GM19463 (cell line): ENCODE data around the gene AMOTL1.
"Not testable (repeated sequence)": the region's sequence is repeated elsewhere in the genome, so short reads cannot be mapped to it uniquely, and the experiment has no call there.

Experiments used
- ATAC-seq: cut with Tn5 transposase; IDR thresholded peaks from one replicate; pipeline ENCODE4 v1.9.1; 2021; ENCODE audit warnings: mild to moderate bottlenecking, moderate library complexity; ENCODE audit not compliant: unreplicated experiment

AMOTL1 gene

DNA sequence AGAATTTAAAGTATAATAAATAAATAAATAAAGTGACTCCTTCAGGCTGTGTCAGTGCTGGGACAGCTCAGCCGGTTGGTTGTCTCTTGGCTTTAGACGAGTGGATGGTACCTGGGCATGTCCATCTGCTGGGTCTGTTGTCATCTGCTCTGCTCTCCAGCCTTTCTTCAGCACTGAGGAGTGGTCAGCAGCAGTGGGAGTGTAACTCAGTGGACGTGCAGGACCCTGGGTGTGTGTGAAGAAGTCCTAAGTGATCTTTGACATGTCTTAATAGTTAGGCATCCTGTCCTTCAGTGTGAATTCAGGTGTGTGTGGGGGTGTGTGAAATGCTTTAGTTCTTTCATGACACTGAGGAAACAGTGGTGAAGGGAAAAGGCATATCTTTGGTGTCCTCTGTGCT is 24.3 kb downstream of the AMOTL1 start:
- ATAC-seq = no peak

DNA sequence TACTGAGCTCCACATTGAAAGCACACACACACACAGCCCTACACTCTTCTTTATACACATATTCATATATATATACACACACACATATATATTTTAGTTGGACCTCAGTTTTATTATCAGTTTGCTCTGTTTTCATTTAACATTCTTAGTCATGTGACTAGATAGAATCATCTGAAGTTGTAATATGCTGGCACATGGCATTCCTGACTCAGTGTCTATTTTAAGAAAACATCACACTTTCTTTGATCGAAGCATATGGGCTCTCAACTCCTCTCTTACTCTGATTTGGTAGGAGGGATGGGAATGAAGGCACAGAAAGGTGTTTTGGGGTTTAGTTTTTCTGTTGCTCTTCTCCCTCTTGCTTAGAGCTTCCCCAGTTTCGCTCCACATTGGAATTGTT is 24.8 kb downstream of the AMOTL1 start:
- ATAC-seq = no peak

DNA sequence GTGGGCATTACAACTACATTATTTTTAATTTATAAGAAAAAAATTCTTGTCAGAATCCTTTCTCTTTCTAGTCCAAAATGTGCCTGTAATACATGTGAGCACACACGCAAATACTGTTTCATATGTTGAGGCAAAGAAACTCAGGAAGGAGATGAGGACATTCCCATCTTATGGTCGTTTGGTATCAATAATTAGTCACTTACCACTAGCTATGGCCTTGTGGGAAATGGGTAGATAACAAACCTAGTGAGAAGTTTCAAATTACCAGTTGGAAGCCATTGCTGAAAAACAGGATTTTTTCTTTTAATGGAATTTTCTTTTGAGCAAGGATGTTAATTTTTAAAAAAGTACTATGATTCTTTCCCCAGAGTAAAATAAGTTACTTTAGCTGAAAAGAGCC is 25.7 kb downstream of the AMOTL1 start:
- no peak for ATAC-seq

DNA sequence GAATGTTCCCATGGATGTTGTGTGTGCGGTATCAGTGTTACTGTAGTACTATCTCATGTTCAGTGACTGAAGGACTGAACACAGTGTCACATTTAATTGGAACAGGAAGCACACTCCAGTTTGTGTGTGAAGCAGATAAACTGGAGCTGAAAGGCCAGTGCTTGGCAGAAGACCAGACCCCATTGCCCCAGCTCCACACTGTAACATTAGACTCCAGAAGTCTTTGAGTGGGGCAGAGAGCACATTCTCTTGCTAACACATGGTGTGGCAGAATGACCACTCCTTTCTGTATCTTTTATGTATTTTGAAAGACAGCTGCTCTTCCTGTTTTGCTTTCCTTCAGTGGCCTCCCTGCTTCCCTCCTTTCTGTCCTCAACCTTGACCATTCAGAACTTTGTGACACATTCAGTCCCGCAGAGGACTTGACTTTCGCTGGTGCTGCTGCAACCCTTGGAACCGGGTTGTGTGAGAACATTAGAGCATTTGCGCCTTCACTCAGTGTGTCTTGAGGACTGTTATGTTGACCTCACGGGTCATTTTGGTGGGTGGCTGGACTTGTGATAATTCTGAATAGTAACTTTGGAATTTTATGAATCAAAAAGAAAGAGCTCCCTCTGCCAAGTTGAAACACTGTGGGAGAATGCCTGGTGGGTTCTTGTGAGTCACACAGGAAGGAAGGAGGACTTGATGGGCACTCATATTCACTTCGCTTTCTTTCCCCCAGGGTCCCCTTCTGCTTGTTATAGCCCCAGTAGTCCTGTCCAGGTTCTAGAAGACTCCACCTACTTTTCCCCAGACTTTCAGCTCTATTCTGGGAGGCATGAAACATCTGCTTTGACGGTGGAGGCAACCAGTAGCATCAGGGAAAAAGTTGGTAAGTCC is 26.4 kb downstream of the AMOTL1 start:
- no peak for ATAC-seq

DNA sequence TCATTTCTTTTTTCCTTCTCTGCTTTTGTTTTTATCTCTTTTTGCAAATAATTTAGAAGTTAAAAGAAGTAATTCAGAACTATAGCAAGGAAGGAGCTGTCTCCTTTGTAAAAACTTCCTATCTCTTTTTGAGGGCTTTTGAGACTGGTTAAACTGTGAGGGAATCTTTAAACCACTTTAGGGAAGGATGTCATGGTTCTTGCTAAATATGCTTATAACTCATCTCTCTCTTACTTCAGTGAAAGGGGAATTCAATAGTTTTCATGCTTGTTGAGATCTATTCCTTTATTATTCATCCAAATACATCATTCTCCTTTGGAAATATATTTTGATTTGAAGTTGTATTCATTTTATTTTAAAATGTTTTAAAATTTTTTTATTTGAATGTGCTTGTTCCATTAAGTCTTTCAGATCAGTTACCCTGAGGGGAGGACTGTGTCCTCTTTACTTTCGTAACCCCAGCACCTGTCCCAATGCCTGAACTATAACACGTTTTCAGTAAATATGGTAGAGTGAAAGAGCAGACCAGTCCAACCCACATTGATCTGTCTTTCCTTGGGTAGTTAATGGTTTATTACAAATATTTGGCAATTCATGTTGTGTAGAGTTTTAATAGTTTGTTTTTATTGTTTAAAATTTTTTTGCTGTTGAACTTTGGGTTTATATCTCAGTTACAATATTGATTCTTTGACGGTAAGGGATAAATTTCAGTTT is 27.5 kb downstream of the AMOTL1 start:
- ATAC-seq = no peak

DNA sequence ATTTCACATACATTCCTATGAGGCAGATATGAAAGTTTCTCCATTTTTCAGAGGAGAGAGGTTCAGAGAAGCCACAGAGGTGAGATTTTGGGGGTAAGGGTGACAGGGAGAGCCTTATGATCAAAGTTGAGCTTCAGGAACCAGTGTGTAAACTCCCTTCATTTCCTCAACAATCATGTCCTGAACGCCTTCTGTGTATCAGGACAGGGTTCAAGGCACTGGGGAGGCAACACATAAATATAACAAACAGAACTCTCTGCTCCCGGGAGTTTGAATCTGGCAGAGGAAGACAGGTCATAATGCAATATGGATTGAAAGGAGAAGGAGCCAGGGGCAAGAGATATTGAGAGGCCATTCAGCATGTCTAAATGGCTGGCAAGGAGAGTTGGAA is 28.0 kb downstream of the AMOTL1 start:
- ATAC-seq = no peak

DNA sequence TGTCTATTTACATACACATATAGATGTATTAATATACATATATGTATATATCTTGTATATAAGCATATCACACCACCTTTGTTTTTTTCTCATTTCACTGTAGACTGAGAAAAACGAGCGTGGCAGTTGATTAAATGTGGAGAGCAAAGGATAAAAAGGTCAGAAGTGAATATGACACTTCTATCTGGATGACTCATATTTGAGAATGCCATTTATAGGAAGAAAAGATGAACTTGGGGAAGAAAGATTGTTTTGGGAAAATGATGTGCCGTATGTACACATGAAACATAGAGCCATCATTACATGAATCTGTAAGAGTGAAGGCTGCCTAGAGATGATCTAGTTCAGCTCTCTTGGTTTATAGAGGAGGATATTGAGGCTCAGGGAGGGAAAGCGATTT is 28.7 kb downstream of the AMOTL1 start:
- no peak for ATAC-seq

DNA sequence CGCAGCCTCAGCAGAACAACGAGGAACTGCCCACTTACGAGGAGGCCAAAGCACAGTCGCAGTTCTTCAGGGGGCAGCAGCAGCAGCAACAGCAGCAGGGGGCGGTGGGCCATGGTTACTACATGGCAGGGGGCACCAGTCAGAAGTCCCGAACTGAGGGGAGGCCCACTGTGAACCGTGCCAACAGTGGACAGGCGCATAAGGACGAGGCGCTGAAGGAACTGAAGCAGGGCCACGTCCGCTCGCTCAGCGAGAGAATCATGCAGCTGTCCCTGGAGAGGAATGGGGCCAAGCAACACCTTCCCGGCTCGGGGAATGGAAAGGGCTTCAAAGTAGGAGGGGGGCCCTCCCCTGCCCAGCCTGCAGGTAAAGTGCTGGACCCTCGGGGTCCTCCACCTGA is 31.6 kb downstream of the AMOTL1 start:
- ATAC-seq = no peak

DNA sequence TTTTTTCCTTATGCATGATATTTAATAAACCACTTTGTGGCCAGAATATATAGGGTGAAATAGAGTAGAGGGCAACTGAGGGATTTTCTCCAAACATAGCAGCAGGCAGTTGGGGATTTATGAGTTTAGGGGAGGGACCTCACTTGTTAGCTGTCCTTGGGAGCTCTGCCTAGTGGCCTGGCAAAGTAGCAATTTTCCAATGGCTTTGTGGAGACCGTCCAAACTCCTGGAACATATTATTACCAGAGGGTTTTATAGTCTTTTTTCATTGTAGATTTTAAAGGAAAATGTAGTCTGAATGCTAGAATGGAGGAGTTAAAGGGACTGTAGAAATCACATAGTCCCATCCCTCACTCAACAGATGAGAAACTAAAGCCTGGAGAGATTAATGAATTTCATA is 32.3 kb downstream of the AMOTL1 start:
- ATAC-seq = no peak

DNA sequence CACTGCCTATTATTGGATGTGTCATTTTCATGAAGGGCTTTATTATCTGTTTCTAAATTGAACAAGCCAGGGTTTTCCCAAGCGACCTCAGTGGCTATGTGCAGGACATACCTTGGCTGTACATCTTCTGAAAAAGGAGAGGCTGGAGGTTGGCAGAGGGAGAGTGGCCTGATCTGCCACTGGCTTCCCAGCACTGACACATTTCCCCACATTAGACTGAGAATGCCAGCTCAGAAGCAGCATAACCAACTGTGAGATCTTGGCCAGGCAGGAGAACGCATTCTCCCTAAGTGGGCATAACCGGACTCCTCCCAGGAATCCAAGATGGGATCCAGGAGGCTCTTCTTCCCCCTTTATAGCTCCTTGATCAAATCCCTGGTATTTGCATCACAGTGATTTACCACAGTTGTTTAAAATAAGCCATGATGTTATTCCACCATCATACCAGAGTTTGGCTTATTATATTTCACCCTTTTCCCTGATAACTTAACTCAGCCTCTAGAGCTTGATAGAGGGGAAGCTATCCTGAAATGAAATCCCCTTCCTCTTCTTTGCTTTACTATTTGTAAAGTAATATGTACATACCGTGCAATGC is 33.8 kb downstream of the AMOTL1 start:
- ATAC-seq = no peak

DNA sequence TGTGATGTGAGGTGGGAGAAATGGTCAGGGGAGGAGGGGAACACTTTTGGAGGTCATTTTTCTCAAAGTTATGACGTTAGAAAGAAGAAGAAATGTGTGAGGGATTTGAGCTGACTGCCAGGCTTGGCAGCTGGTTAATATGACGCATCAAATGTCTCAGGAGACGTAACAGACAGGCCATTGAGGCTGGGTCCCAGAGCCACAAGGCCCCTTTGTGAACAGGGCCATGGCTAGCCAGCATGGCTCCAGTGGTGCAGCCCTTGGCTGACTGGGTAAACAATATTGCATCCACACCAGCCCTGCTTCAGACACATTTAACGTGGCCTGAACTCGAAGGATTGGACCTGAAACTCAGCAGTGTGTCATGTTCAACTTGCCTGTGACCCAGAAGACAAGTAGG is 34.3 kb downstream of the AMOTL1 start:
- no peak for ATAC-seq

DNA sequence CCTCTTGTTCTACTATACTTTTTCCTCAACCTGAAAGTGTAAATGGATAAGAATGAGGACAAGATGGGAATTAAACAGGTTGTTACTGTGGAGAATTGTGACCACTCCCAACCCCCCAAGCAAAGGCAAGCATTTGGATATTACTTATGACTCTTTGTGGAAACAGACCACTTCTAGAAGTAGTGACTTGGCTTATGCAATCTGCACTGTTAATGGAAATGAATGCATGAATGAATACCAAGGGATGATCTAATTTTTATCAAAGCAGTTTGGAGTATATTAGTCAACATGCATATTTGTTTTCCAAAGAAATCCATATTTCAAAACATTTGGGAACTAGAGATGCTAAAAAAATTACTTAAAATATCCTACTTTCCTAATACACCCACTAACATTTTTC is 35.3 kb downstream of the AMOTL1 start:
- no peak for ATAC-seq

DNA sequence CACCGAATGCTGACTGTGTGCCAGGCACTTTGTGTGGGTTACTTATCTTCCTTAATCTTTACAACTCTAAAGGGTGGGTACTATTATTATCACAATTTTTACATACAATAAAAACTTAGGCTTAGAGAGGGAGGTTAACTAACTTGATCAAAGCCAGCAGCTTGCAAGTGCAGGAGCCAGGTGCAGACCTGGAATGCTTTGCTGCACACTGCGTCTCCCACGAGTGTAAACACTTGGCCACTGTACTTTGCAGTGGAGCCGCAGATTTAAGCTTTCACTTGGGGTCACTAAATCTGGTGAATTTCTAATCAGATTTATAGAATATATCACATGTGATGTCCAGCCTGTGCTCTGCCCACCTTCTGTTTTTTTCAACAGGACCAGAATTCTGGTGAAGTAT is 36.7 kb downstream of the AMOTL1 start:
- no peak for ATAC-seq

DNA sequence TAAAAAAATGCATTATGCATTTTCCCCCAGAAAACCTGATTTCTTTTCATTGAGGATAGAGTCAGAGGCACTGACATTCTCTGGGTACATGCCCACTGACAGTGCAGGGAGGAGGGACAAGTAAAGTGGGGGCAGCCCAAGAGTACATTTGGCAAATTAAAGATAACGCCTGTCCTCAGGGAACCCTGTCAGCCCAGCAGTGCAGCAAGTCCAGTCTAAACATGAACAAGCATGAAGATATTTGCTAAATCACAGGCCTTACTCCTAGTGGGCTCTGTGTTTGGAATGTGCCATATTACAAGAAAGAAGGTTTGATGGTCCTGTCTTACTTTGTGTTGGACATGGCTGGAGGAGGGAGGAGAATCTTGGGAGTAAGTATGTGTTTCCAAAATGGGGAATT is 37.9 kb downstream of the AMOTL1 start:
- ATAC-seq = no peak

DNA sequence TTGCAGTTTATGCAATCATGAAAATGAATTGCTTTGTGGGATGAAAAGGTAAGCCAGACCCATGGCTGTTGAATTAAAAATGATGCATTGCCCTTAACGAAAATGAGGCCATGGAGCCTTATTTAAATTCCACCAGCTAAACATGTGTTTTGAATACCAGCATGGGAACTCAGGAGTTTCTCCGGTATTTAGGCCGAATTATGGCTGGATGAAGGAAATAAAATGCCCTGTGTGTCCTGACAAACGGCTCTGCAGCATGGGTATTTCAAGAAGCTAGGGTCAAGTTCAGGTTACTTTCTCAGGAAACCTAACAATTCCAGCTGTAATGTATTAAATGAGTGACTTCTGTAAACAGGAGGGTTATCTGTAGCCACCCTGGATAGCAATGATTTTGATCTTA is 38.3 kb downstream of the AMOTL1 start:
- no peak for ATAC-seq

DNA sequence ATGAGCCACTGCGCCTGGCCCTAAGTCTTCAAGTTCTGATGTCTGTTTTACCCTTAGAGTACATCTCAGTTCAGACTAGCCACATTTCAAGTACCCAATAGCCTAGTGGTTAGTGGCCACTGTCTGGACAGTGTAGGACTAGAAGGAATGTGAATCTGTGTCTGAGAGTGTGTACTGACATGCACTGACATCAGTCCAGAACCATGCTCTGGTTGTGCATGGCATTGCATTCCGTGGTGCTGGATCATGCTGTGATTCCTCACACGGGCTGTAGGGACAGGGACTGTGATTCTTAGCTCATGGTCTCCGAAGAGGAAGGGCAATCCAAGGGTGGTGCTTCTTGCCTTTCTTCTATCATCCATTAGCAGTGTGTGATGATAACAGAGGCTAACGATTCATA is 41.1 kb downstream of the AMOTL1 start:
- no peak for ATAC-seq

DNA sequence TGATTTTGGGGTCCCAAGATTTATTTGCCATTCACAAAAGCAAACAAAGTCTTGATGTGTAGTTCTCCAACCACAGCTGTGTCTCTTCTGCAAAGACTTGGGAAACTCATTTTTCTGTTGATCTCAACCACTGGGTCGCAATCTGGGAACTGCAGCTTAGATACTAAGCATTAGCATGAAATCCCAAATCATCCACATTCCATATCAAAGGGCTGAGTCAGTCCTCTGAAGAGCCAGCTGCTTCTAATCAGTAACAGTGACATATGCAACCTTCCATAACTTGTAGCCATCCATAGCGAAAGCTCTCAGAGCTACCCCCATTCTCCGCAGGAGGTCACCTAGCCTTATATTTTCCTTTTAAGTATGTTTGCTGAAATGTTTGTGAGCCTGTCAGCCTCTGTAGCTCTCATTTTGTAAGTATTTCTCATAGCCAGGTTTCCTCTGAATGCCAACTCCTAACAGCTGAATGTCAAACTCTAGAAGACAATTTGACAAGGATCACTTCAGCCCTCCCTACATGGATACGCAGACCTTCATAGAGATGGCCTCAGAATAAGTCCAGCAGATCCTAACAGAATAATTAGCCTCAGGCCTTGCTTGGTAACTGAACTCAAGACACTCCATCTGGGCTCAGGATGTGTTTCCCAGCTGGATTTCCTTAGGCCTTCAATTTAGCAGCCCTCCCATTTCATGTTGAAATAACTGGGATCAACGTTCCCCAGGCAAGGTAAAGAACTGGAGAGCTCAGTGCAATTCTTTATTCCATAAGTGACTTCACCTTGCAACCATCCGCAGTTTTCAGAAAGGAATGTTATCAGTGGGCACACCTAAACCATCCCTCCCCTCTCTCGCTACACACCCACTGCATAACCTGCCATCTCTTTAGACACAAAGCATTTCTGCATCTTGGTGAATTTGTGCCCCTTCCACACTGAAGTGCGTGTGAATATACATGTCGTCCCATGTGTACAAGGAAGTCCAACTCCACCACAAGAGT is 44.9 kb downstream of the AMOTL1 start:
- not testable (repeated sequence) for ATAC-seq

DNA sequence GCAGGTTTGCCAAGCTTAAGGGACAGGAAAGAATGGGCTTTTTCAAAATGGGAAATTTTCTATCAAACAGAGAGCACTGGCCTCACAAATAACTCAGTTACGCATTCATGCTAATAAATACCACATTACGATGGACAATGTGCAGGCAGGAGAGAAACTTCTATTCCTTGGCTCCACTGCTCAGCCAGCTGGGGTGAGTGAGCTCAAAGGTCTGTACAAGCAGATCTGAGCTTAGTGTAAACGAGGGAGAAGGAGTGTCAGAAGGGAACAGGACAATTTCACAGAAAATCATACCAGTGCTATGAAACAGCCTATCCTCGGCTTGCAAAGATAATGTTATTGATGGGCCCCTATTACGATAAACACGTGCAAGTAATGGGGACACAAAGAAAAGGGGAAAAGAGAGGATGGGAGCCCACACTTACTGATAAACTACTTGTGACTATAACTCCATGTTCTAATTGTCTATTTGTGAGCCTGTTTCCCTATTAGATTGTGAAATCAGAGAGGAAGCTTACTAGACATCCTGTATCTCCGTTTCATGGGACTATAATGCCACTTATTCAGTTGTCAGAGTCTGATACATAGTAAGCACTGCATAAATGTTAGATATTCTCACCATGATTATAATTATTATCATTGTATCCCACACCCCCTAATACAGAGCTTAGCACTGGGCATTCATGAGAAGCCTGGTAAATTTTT is 46.3 kb downstream of the AMOTL1 start:
- ATAC-seq = no peak

DNA sequence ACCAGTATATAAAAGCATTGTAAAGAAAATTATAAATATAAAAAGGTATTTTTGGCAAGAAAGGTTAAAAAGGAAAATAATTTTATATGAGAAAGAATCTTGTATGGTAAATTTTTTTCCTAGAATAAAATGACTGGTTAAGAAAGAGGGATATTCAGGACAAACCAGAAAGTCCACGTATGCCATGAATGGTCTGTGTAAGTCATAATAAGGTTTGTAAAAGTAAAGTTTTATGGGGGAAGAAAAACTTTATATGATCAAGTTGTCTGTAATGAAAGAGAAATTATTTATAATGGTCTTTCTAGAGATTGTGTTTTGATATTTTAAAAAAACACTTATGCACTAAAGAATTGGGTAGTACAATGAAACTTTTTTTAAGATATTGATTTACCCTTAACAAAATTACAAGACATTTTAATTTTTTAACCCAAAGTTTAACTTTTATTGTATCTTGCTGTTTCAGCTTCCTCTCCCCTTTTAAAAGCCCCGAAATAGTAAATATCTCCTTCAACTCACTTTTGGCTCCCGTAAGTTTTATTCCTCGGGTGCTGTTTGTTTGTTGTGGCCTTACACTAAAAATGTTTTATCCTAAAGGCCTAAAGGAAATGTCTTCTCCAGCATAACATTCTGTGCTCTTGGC is 47.7 kb downstream of the AMOTL1 start:
- no peak for ATAC-seq

DNA sequence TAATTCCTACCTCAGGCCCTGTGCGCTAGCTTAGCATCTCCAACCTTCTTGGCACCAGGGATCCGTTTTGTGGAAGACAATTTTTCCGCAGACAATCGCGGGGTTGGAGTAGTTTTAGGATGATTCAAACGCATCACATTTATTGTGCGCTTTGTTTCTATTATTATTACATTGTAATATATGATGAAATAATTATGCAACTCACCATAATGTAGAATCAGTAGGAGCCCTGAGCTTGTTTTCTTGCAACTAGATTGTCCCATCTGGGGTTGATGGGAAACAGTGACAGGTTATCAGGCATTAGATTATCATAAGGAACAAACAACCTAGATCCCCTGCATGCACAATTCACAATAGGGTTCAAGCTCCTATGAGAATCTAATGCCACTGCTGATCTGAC is 52.3 kb downstream of the AMOTL1 start:
- no peak for ATAC-seq
